Lower leg skin (tissue), 4 donors: ENCODE data around the gene MYL9. TPM values are rescaled to one million over a fixed set of nuclear protein-coding genes. Genes with fewer than 3 reads are reported as not detected.

Experiments used
- DNase-seq, 2 donors: peaks; one replicate each; pipeline ENCODE4 v3.0.0-alpha.2; 2019; ENCODE audit warnings: low spot score in 2 of 2
- H3K4me3 ChIP-seq: fragments of 200-600 bp; sonication (generic); 2 replicates; pipeline ENCODE4 v1.5.1; 2017; ENCODE audit warnings: mild to moderate bottlenecking, low read depth; ENCODE audit not compliant: poor library complexity, severe bottlenecking
- POLR2A ChIP-seq, 2 donors: fragments of 450-650 bp; IDR thresholded peaks; one replicate each; pipeline ENCODE4 v1.6.1; 2016 to 2017; ENCODE audit warnings: antibody characterized with exemption in 2 of 2, mild to moderate bottlenecking in 1 of 2, moderate library complexity in 1 of 2
- WGBS, 2 donors: methylation state at CpG; one replicate each; pipeline ENCODE4 v1.1.5; 2018; 5-methylcytosine and 5-hydroxymethylcytosine counted together
- intact Hi-C: fragments of 100-400 bp; cut with DNase I; formaldehyde crosslinking; loops from one replicate; pipeline ENCODE4 v1.15.0; 2023; ENCODE audit warnings: low total_unique reads
- total RNA-seq, 4 donors: library from RNA; depleted of rRNA; stranded (reverse); fragments of >200 nt; gene quantifications; one replicate each; pipeline ENCODE4 v1.1.0, GENCODE V29; 2016
- TF ChIP-seq, protein P1 (sequence below), 3 donors: fragments of 450-650 bp; IDR thresholded peaks; one replicate each; pipeline ENCODE4 v1.5.1; 2016; ENCODE audit warnings: antibody characterized with exemption in 3 of 3, mild to moderate bottlenecking in 3 of 3, moderate library complexity in 2 of 3

The MYL9 gene
- total RNA-seq, 4 donors from 2014 or later, result 14.9 to 69.9 (median 36.3) TPM

DNA sequence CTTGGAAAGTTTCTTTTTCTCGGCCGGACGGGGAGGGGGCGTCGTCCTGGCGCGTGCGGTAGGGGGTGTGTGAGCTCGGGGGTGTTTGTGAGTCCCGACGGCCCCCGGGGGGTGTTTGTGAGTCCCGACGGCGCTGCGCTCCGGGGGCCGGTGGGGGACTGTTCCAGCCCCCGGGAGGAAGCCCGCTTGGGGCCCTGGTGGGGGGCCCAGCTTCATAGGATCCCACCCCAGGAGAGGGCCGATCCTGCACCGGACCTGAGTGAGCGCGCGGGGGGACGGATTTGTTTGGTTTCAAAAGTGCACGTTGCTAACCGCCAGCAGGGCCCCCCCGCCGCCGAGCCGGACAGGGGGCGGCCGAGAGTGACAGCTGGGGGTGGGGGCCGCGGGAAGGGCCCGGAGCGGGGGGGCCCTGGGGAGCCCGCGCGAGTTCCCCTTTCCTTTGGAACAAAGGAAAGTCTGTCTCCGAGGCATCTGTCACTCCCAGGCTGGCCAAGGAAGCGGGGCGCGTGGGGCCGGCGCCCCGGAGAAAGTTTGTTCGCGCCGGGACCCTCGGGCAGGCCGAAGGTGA, 32.6 kb downstream of the MYL9 start:
- peak overlapping the region; percentile 68 for H3K4me3 ChIP-seq
- DNase-seq, result peak in 1 of 2 donors; percentile 90
- TF ChIP-seq, protein P1, sequence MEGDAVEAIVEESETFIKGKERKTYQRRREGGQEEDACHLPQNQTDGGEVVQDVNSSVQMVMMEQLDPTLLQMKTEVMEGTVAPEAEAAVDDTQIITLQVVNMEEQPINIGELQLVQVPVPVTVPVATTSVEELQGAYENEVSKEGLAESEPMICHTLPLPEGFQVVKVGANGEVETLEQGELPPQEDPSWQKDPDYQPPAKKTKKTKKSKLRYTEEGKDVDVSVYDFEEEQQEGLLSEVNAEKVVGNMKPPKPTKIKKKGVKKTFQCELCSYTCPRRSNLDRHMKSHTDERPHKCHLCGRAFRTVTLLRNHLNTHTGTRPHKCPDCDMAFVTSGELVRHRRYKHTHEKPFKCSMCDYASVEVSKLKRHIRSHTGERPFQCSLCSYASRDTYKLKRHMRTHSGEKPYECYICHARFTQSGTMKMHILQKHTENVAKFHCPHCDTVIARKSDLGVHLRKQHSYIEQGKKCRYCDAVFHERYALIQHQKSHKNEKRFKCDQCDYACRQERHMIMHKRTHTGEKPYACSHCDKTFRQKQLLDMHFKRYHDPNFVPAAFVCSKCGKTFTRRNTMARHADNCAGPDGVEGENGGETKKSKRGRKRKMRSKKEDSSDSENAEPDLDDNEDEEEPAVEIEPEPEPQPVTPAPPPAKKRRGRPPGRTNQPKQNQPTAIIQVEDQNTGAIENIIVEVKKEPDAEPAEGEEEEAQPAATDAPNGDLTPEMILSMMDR (IDR thresholded peaks at IDR 0.05), result no peak
- no peak for TF ChIP-seq POLR2A (IDR thresholded peaks at IDR 0.05)
- intact Hi-C loops, result no loop called here
- WGBS, 2 donors, result 1 to 4% methylated on average over 18 to 20 of the region's 53 CpGs

DNA sequence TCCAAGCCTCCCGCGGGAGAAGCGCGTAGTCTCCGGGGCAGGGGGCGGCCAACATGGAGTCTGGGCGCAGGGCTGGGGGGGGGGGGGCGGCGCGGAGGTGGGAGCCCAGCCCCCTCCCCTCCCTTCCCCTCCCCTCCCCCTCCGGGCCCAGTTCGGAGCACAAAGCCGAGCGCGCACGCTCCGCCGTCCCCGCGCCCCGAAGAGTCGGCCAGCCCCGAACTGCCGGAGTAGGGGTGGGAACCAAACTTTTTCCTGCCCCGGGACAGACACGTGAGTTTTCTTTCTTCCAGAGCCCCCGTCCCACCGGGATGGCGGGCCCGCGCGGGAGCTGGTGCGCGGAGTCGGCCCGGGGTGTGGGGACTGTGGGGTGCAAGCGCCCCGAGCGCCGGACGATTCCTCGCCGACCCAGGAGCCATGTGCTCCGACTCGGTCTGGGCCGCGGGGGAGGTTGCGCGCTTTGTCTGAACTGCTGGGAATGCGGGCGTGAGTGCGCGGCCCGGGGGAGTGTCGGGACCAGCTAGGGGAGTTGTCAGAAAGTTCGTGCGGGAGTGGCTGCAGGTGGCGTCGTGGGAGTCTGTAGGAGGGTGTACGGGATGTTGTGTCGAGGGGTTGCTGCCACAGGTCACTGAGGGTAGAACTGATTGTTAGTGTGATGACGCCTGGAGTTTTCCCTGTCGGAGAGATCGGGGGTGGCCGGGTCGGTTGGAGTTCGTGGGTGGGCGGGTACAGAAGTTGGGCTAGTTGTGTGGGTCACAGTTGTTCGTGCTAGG, 33.2 kb downstream of the MYL9 start:
- H3K4me3 ChIP-seq, result peak overlapping the region; percentile 68
- no peak for TF ChIP-seq POLR2A (IDR thresholded peaks at IDR 0.05)
- TF ChIP-seq, protein P1 (IDR thresholded peaks at IDR 0.05), result peak in 1 of 3 donors; percentile 16
- intact Hi-C loops, result no loop called here
- peak in 1 of 2 donors; percentile 94 for DNase-seq
- whole genome bisulfite sequencing, 2 donors, result 0% methylated on average over 42 to 53 of the region's 69 CpGs

DNA sequence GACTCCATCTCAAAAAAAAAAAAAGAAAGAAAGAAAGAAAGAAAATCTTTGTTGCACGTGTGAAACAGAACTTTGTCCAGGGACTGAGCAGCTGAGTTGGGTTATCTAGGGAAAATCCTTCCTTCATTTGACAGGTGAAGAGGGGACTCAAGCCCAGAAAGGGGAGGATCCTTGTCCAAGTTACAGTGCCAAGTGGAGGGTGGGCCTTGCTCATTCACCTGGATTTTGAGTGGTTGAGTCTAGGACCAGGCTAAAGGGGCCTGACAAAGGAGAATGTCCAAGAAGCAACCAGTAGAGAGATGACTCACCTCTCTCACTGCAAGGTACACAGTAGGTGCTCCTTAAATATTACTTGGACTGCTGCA, 34.7 kb downstream of the MYL9 start:
- WGBS, 2 donors, result 68 to 76% methylated on average over 1 of the region's 1 CpG
- no peak for DNase-seq
- TF ChIP-seq, protein P1 (IDR thresholded peaks at IDR 0.05), result no peak
- TF ChIP-seq POLR2A (IDR thresholded peaks at IDR 0.05), result no peak
- no peak overlapping the region for H3K4me3 ChIP-seq
- intact Hi-C loops, result no loop called here

DNA sequence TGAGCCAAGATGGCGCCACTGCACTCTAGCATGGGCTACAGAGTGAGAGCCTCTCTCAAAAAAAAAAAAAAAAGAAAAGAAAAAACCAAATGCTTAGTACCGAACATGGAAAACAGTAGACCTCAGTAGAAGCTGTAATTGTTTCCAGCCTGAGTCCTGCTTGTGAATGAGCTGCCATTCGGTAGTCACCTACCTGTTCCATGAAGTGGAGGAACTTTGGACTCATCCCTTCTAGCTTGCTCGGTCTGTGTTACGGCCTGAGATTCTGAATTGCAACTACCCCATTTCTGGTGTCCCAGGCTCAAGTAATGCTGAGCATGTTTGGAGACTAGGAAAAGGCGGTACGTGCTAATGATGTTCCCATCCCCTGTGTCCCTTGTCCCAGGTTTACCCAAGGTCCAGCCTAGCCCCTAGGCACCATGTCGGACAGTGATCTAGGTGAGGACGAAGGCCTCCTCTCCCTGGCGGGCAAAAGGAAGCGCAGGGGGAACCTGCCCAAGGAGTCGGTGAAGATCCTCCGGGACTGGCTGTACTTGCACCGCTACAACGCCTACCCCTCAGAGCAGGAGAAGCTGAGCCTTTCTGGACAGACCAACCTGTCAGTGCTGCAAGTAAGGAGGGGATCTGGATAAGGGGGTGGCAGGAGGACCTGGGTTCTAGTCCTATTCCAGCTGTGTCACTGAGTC, 37.2 kb downstream of the MYL9 start:
- DNase-seq, result no peak
- H3K4me3 ChIP-seq, result no peak overlapping the region
- 90 to 97% methylated on average over 15 of the region's 15 CpGs for WGBS, 2 donors
- TF ChIP-seq, protein P1 (IDR thresholded peaks at IDR 0.05), result no peak
- no peak for TF ChIP-seq POLR2A (IDR thresholded peaks at IDR 0.05)
- intact Hi-C loops, result no loop called here

DNA sequence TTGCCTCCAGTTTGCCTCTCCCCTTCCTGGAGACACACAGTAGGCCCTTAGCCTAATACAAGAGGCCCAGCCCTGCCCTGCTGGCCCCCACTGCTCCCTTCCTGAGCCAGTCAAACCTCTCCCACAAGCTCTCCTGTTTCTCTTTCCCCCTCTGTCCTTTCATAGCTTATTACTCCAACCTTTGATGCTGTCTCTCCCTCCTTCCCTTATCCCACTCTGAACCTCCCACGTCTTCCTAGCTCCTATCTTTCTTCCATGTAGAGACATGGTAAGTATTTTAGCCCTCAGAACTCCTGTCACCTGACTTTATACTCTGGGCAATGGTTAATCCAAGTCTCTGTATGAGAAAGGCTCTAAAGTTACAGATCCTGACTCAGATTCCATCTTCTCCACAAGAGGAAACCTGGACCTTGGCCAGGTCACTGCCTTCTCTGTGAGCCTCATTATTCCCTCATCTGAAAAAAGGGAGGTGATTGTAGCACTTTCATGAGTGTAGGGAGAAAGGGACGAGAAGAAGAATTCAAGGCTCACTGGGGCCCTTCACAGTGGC, 38.8 kb downstream of the MYL9 start:
- 85 to 87% methylated on average over 2 of the region's 2 CpGs for WGBS, 2 donors
- TF ChIP-seq, protein P1 (IDR thresholded peaks at IDR 0.05), result no peak
- TF ChIP-seq POLR2A (IDR thresholded peaks at IDR 0.05), result no peak
- no peak for DNase-seq
- intact Hi-C loops, result no loop called here
- H3K4me3 ChIP-seq, result no peak overlapping the region
